K562 (cell line): ENCODE data around the gene PAPOLB. TPM values are rescaled to one million over a fixed set of nuclear protein-coding genes. Genes with fewer than 3 reads are reported as not detected.
"Not testable (repeated sequence)": the region's sequence is repeated elsewhere in the genome, so short reads cannot be mapped to it uniquely, and the experiment has no call there.

ENCODE experiments used
- ATAC-seq: fragments of 200-7000 bp; cut with Tn5 transposase; 3 replicates; pipeline ENCODE4 v1.9.1; 2020; ENCODE audit warnings: moderate library complexity
- BruUV-seq: library from RNA; stranded (reverse); fragments of 400-500 nt; replicated peaks from 2 replicates; lab custom pipeline; 2021; lab: Mats Ljungman, UMichigan
- CTCF ChIA-PET: fragments of 300-600 bp; formaldehyde crosslinking; extraction: SDS; loops from one replicate; lab custom pipeline; 2021; ENCODE audit warnings: low intra/inter-chr PET ratio; lab: Yijun Ruan, JAX
- POLR2A ChIA-PET: fragments of 300-600, 350-650 bp; sonication (Branson Sonifier 250); formaldehyde crosslinking; extraction: SDS; loops from one replicate; lab custom pipeline; 2021; ENCODE audit warnings: antibody characterized with exemption, inconsistent platforms; lab: Yijun Ruan, JAX
- DNase-seq, 4 experiments: peaks; one replicate each; pipeline versions ENCODE4 v3.0.0 to v3.0.0-alpha.2; 2011 to 2018; ENCODE audit warnings: low spot score in 3 of 4, mixed read lengths in 3 of 4; ENCODE audit errors: extremely low read depth in 1 of 4
- FAIRE-seq: peaks from 2 replicates; lab custom pipeline; 2011; peaks lifted over from hg19 to GRCh38; lab: Jason Lieb, UNC
- H2AFZ ChIP-seq: 2 replicates; pipeline ENCODE4 v1.6.0; 2011; ENCODE audit warnings: low read depth, low read length, control low read depth, inconsistent platforms
- H3K27ac ChIP-seq: fragments of 200-600 bp; 3 replicates; pipeline ENCODE4 v1.8.0; 2011; ENCODE audit warnings: low read depth, mild to moderate bottlenecking, control low read depth, inconsistent platforms, low read length, moderate library complexity, mixed read lengths; ENCODE audit errors: extremely low read depth
- H3K27me3 ChIP-seq, 2 experiments: fragments of 300-600 bp in 1 of 2; 2 replicates in 1 of 2; 3 replicates in 1 of 2; pipeline versions ENCODE4 v1.6.0 to v1.8.0; 2011; ENCODE audit warnings: inconsistent platforms in 2 of 2, low read length in 2 of 2, mild to moderate bottlenecking in 1 of 2, mixed read lengths in 1 of 2, moderate library complexity in 1 of 2; ENCODE audit not compliant: control insufficient read depth in 2 of 2, insufficient read depth in 2 of 2
- H3K36me3 ChIP-seq: fragments of 300-600 bp; 3 replicates; pipeline ENCODE4 v1.8.0; 2011; ENCODE audit warnings: mild to moderate bottlenecking, low read length, inconsistent platforms; ENCODE audit not compliant: control insufficient read depth, insufficient read depth
- H3K4me1 ChIP-seq, 2 experiments: fragments of 200-600 bp in 1 of 2; replicated peaks in 1 of 2; 2 replicates in 1 of 2; 3 replicates in 1 of 2; pipeline versions ENCODE4 v1.5.1 to v1.8.0; 2011; ENCODE audit warnings: inconsistent platforms in 2 of 2, low read length in 2 of 2, mild to moderate bottlenecking in 1 of 2, mixed read lengths in 1 of 2, moderate library complexity in 1 of 2; ENCODE audit not compliant: control insufficient read depth in 2 of 2, insufficient read depth in 2 of 2
- H3K4me2 ChIP-seq: 2 replicates; pipeline ENCODE4 v1.6.1; 2011; ENCODE audit warnings: low read length, control low read depth, inconsistent platforms, mixed read lengths; ENCODE audit not compliant: insufficient read depth
- H3K4me3 ChIP-seq: fragments of 200-600 bp; sonication (generic), shearing (Covaris generic); 2 replicates; pipeline ENCODE4 v1.5.1; 2016; ENCODE audit warnings: control low read depth, inconsistent platforms
- H3K79me2 ChIP-seq: fragments of 200-600 bp; 3 replicates; pipeline ENCODE4 v1.8.0; 2011; ENCODE audit warnings: low read length, inconsistent platforms; ENCODE audit not compliant: control insufficient read depth, insufficient read depth
- H3K9ac ChIP-seq, 2 experiments: 2 replicates each; pipeline versions ENCODE4 v1.6.0 to v1.6.1; 2011; ENCODE audit warnings: low read depth in 2 of 2, low read length in 2 of 2, control low read depth in 1 of 2, inconsistent platforms in 1 of 2, mild to moderate bottlenecking in 1 of 2, mixed read lengths in 1 of 2; ENCODE audit not compliant: insufficient read depth in 1 of 2
- H3K9me1 ChIP-seq: one replicate; pipeline ENCODE4 v1.6.0; 2011; ENCODE audit warnings: inconsistent platforms, mild to moderate bottlenecking, low read length, moderate library complexity; ENCODE audit not compliant: control insufficient read depth, insufficient read depth
- H3K9me3 ChIP-seq: replicated peaks from 2 replicates; pipeline ENCODE4 v1.5.1; 2011; ENCODE audit warnings: low read depth, low read length, inconsistent platforms; ENCODE audit not compliant: control insufficient read depth, insufficient read depth
- H4K20me1 ChIP-seq: replicated peaks from 2 replicates; pipeline ENCODE4 v1.6.1; 2011; ENCODE audit warnings: low read length, inconsistent platforms, mixed read lengths; ENCODE audit not compliant: control insufficient read depth, insufficient read depth
- COPS2 ChIP-seq: fragments of 450-650 bp; conservative IDR thresholded peaks from 2 replicates; pipeline ENCODE4 v1.6.1; 2016; ENCODE audit warnings: mild to moderate bottlenecking, moderate library complexity
- HES1 ChIP-seq: fragments of 450-650 bp; IDR thresholded peaks from 2 replicates; pipeline ENCODE4 v1.6.1; 2016; ENCODE audit warnings: low read depth, mild to moderate bottlenecking, moderate library complexity
- NR4A1 ChIP-seq, 2 experiments: fragments of 250-450 bp in 1 of 2; fragments of 450-650 bp in 1 of 2; sonication (Bioruptor Pico) in 1 of 2; IDR thresholded peaks; 2 replicates each; pipeline versions ENCODE4 v1.4.0 to v1.6.1; 2016 to 2020; ENCODE audit warnings: mild to moderate bottlenecking in 2 of 2, missing compliant biosample characterization in 1 of 2, missing genetic modification characterization in 1 of 2, moderate library complexity in 1 of 2
- PCBP2 ChIP-seq: fragments of 200-400 bp; formaldehyde crosslinking; IDR thresholded peaks from 2 replicates; pipeline ENCODE4 v1.6.1; 2018; ENCODE audit warnings: low read length, low read depth, mild to moderate bottlenecking, moderate library complexity; ENCODE audit not compliant: poor library complexity, severe bottlenecking
- PREB ChIP-seq: sonication (generic); formaldehyde crosslinking; IDR thresholded peaks from 2 replicates; pipeline ENCODE4 v1.8.1; 2023; ENCODE audit warnings: mild to moderate bottlenecking, missing genetic modification reagents
- RBM22 ChIP-seq: fragments of 200-400 bp; formaldehyde crosslinking; IDR thresholded peaks from 2 replicates; pipeline ENCODE4 v1.6.1; 2018; ENCODE audit warnings: low read length, low read depth; ENCODE audit not compliant: poor library complexity, severe bottlenecking
- RHOXF2B ChIP-seq: fragments of 250-450 bp; sonication (Bioruptor Pico); conservative IDR thresholded peaks from 2 replicates; pipeline ENCODE4 v1.5.1; 2021
- SMARCE1 ChIP-seq: fragments of 450-650 bp; IDR thresholded peaks from 2 replicates; pipeline ENCODE4 v1.7.1; 2016; ENCODE audit warnings: mild to moderate bottlenecking
- TFAM ChIP-seq: fragments of 250-450 bp; sonication (Bioruptor Pico); conservative IDR thresholded peaks from 2 replicates; pipeline ENCODE4 v1.5.0; 2021; ENCODE audit warnings: mild to moderate bottlenecking, moderate library complexity
- ZBTB17 ChIP-seq: fragments of 450-650 bp; formaldehyde crosslinking; IDR thresholded peaks from 2 replicates; pipeline ENCODE4 v1.4.0; 2020; ENCODE audit warnings: mild to moderate bottlenecking
- ZBTB8A ChIP-seq: fragments of 450-650 bp; IDR thresholded peaks from 2 replicates; pipeline ENCODE4 v1.6.1; 2018; ENCODE audit warnings: mild to moderate bottlenecking, moderate library complexity; ENCODE audit not compliant: partially characterized antibody
- ZFP1 ChIP-seq: fragments of 450-650 bp; formaldehyde crosslinking; IDR thresholded peaks from 2 replicates; pipeline ENCODE4 v1.4.0; 2020; ENCODE audit warnings: mild to moderate bottlenecking, mixed read lengths
- ZNF165 ChIP-seq: fragments of 250-450 bp; sonication (Bioruptor Pico); IDR thresholded peaks from 2 replicates; pipeline ENCODE4 v1.4.0; 2020; ENCODE audit warnings: borderline replicate concordance
- ZNF277 ChIP-seq: fragments of 250-450 bp; sonication (Bioruptor Pico); IDR thresholded peaks from 2 replicates; pipeline ENCODE4 v1.8.0; 2022; ENCODE audit warnings: inconsistent platforms, mild to moderate bottlenecking, moderate library complexity, borderline replicate concordance
- ZNF316 ChIP-seq: fragments of 450-650 bp; IDR thresholded peaks from 2 replicates; pipeline ENCODE4 v1.6.1; 2016
- WGBS: fragments of 100-300 bp; shearing (Covaris generic); methylation state at CpG from one replicate; pipeline ENCODE4 v1.1.6; 2016; ENCODE audit warnings: low coverage, mixed read lengths; ENCODE audit not compliant: insufficient coverage; ENCODE audit errors: missing lambda C conversion rate; 5-methylcytosine and 5-hydroxymethylcytosine counted together
- in situ Hi-C: fragments of 300-500 bp; cut with MboI; formaldehyde crosslinking; loops from 4 replicates; pipeline ENCODE4 v1.15.0; 2018; ENCODE audit warnings: inconsistent platforms, mixed read lengths
- intact Hi-C: fragments of 100-400 bp; cut with micrococcal nuclease; formaldehyde crosslinking; loops from 2 replicates; pipeline ENCODE4 v1.14.2; 2022
- polyA plus RNA-seq, 8 experiments: library from polyadenylated mRNA; depleted of rRNA in 4 of 8; stranded (reverse) in 5 of 8; unstranded in 3 of 8; fragments of >200 nt; fragmentation: Nextera tagmentation in 2 of 8; fragmentation: Illumina TruSeq in 1 of 8; extraction: Ambion mirVana in 2 of 8; extraction: Trizol in 1 of 8; gene quantifications; 2 replicates each; pipeline versions ENCODE4 v1.2.1 to v1.2.3, GENCODE V29; 2011 to 2014; ENCODE audit warnings: inconsistent platforms in 1 of 8, missing spikeins in 1 of 8
- total RNA-seq, 7 experiments: library from RNA; depleted of rRNA in 6 of 7; stranded (reverse); fragments of >200 nt in 6 of 7; fragmentation: Illumina TruSeq in 2 of 7; extraction: Trizol in 2 of 7; gene quantifications; 2 replicates each; pipeline versions ENCODE4 v1.2.1 to v1.2.3, GENCODE V29; 2011 to 2021; ENCODE audit warnings: low replicate concordance in 1 of 7

The PAPOLB gene
- total and polyA plus RNA-seq, 9 of the 15 experiments (the other 6 are each of a cell fraction or from before 2014, with no cell fraction given) = 0.04 to 0.33 (median 0.16) TPM; not detected in 4

- TF ChIP-seq ZNF277 (CRISPR knock-in tag) (no peak), RBM22 (no peak), ZNF316 (no peak), ZNF165 (no peak), SMARCE1 (no peak), NR4A1 (CRISPR knock-in tag; IDR thresholded peaks at IDR 0.05) (no peak), NR4A1 (tag; IDR thresholded peaks at IDR 0.05) (peak; percentile 89), PCBP2 (no peak), RHOXF2B (CRISPR knock-in tag) (no peak), ZBTB17 (CRISPR knock-in tag) (no peak), ZFP1 (CRISPR knock-in tag) (no peak), PREB (CRISPR knock-in tag) (no peak), COPS2 (no peak), ZBTB8A (no peak), HES1 (no peak), TFAM (CRISPR knock-in tag) (no peak)
- TF ChIP-seq, all 486 proteins: peak for 17
Measured at GRCh38 chr7:4893929-4894475, 32.2 kb upstream of the PAPOLB start (continued).

- H3K9ac ChIP-seq, H3K4me2 ChIP-seq, H4K20me1 ChIP-seq, BruUV-seq, CTCF ChIA-PET, intact Hi-C loops, H3K4me3 ChIP-seq, H3K4me1 ChIP-seq, H2AFZ ChIP-seq, ATAC-seq, POLR2A ChIA-PET, H3K27ac ChIP-seq, H3K9me1 ChIP-seq, H3K9me3 ChIP-seq, H3K36me3 ChIP-seq, DNase-seq, FAIRE-seq, in situ Hi-C loops, H3K79me2 ChIP-seq: not testable (repeated sequence)
- 8% methylated on average over 4 of the region's 4 CpGs for WGBS
- peaks cover 5 to 27% of the 10 kb centered on the region in 2 experiments for H3K27me3 ChIP-seq
Measured at GRCh38 chr7:4893188-4893587, 31.4 kb upstream of the PAPOLB start.
